K562 (cell line): Measurements from ENCODE around the gene KCNQ4. TPM values are rescaled to one million over a fixed set of nuclear protein-coding genes. Genes with fewer than 3 reads are reported as not detected.

ENCODE experiments used
- ATAC-seq: fragments of 200-7000 bp; cut with Tn5 transposase; 3 replicates; pipeline ENCODE4 v1.9.1; 2020; ENCODE audit warnings: moderate library complexity
- BruUV-seq: library from RNA; stranded (reverse); fragments of 400-500 nt; replicated peaks from 2 replicates; lab custom pipeline; 2021; lab: Mats Ljungman, UMichigan
- CTCF ChIA-PET: fragments of 300-600 bp; formaldehyde crosslinking; extraction: SDS; loops from one replicate; lab custom pipeline; 2021; ENCODE audit warnings: low intra/inter-chr PET ratio; lab: Yijun Ruan, JAX
- POLR2A ChIA-PET: fragments of 300-600, 350-650 bp; sonication (Branson Sonifier 250); formaldehyde crosslinking; extraction: SDS; loops from one replicate; lab custom pipeline; 2021; ENCODE audit warnings: antibody characterized with exemption, inconsistent platforms; lab: Yijun Ruan, JAX
- DNase-seq, 4 experiments: peaks; one replicate each; pipeline versions ENCODE4 v3.0.0 to v3.0.0-alpha.2; 2011 to 2018; ENCODE audit warnings: low spot score in 3 of 4, mixed read lengths in 3 of 4; ENCODE audit errors: extremely low read depth in 1 of 4
- FAIRE-seq: peaks from 2 replicates; lab custom pipeline; 2011; peaks lifted over from hg19 to GRCh38; lab: Jason Lieb, UNC
- H2AFZ ChIP-seq: 2 replicates; pipeline ENCODE4 v1.6.0; 2011; ENCODE audit warnings: low read depth, low read length, control low read depth, inconsistent platforms
- H3K27ac ChIP-seq: fragments of 200-600 bp; 3 replicates; pipeline ENCODE4 v1.8.0; 2011; ENCODE audit warnings: low read depth, mild to moderate bottlenecking, control low read depth, inconsistent platforms, low read length, moderate library complexity, mixed read lengths; ENCODE audit errors: extremely low read depth
- H3K27me3 ChIP-seq, 2 experiments: fragments of 300-600 bp in 1 of 2; 2 replicates in 1 of 2; 3 replicates in 1 of 2; pipeline versions ENCODE4 v1.6.0 to v1.8.0; 2011; ENCODE audit warnings: inconsistent platforms in 2 of 2, low read length in 2 of 2, mild to moderate bottlenecking in 1 of 2, mixed read lengths in 1 of 2, moderate library complexity in 1 of 2; ENCODE audit not compliant: control insufficient read depth in 2 of 2, insufficient read depth in 2 of 2
- H3K36me3 ChIP-seq: fragments of 300-600 bp; 3 replicates; pipeline ENCODE4 v1.8.0; 2011; ENCODE audit warnings: mild to moderate bottlenecking, low read length, inconsistent platforms; ENCODE audit not compliant: control insufficient read depth, insufficient read depth
- H3K4me1 ChIP-seq, 2 experiments: fragments of 200-600 bp in 1 of 2; replicated peaks in 1 of 2; 2 replicates in 1 of 2; 3 replicates in 1 of 2; pipeline versions ENCODE4 v1.5.1 to v1.8.0; 2011; ENCODE audit warnings: inconsistent platforms in 2 of 2, low read length in 2 of 2, mild to moderate bottlenecking in 1 of 2, mixed read lengths in 1 of 2, moderate library complexity in 1 of 2; ENCODE audit not compliant: control insufficient read depth in 2 of 2, insufficient read depth in 2 of 2
- H3K4me2 ChIP-seq: 2 replicates; pipeline ENCODE4 v1.6.1; 2011; ENCODE audit warnings: low read length, control low read depth, inconsistent platforms, mixed read lengths; ENCODE audit not compliant: insufficient read depth
- H3K4me3 ChIP-seq: fragments of 200-600 bp; sonication (generic), shearing (Covaris generic); 2 replicates; pipeline ENCODE4 v1.5.1; 2016; ENCODE audit warnings: control low read depth, inconsistent platforms
- H3K79me2 ChIP-seq: fragments of 200-600 bp; 3 replicates; pipeline ENCODE4 v1.8.0; 2011; ENCODE audit warnings: low read length, inconsistent platforms; ENCODE audit not compliant: control insufficient read depth, insufficient read depth
- H3K9ac ChIP-seq, 2 experiments: 2 replicates each; pipeline versions ENCODE4 v1.6.0 to v1.6.1; 2011; ENCODE audit warnings: low read depth in 2 of 2, low read length in 2 of 2, control low read depth in 1 of 2, inconsistent platforms in 1 of 2, mild to moderate bottlenecking in 1 of 2, mixed read lengths in 1 of 2; ENCODE audit not compliant: insufficient read depth in 1 of 2
- H3K9me1 ChIP-seq: one replicate; pipeline ENCODE4 v1.6.0; 2011; ENCODE audit warnings: inconsistent platforms, mild to moderate bottlenecking, low read length, moderate library complexity; ENCODE audit not compliant: control insufficient read depth, insufficient read depth
- H3K9me3 ChIP-seq: replicated peaks from 2 replicates; pipeline ENCODE4 v1.5.1; 2011; ENCODE audit warnings: low read depth, low read length, inconsistent platforms; ENCODE audit not compliant: control insufficient read depth, insufficient read depth
- H4K20me1 ChIP-seq: replicated peaks from 2 replicates; pipeline ENCODE4 v1.6.1; 2011; ENCODE audit warnings: low read length, inconsistent platforms, mixed read lengths; ENCODE audit not compliant: control insufficient read depth, insufficient read depth
- BDP1 ChIP-seq: IDR thresholded peaks from 3 replicates; pipeline ENCODE4 v1.6.1; 2011; ENCODE audit not compliant: insufficient read length, insufficient read depth
- EGR1 ChIP-seq: fragments of 450-650 bp; conservative IDR thresholded peaks from 2 replicates; pipeline ENCODE4 v1.6.1; 2017; ENCODE audit warnings: mild to moderate bottlenecking
- NR2C1 ChIP-seq, 2 experiments: fragments of 450-650 bp; IDR thresholded peaks; 2 replicates each; pipeline ENCODE4 v1.6.1; 2017; ENCODE audit warnings: mild to moderate bottlenecking in 2 of 2, antibody characterized with exemption in 1 of 2, inconsistent platforms in 1 of 2, missing compliant biosample characterization in 1 of 2, missing genetic modification characterization in 1 of 2
- NRF1 ChIP-seq, 2 experiments: fragments of 450-650 bp; IDR thresholded peaks in 1 of 2; conservative IDR thresholded peaks in 1 of 2; 2 replicates each; pipeline ENCODE4 v1.6.1; 2014; ENCODE audit warnings: mild to moderate bottlenecking in 2 of 2
- THAP12 ChIP-seq: fragments of 250-450 bp; sonication (Bioruptor Pico); IDR thresholded peaks from 2 replicates; pipeline ENCODE4 v1.9.0; 2021; ENCODE audit warnings: mild to moderate bottlenecking, inconsistent platforms
- TRIM24 ChIP-seq, 2 experiments: fragments of 450-650 bp; IDR thresholded peaks; 2 replicates each; pipeline ENCODE4 v1.6.1; 2016
- ZNF184 ChIP-seq: sonication (generic); formaldehyde crosslinking; IDR thresholded peaks from 2 replicates; pipeline ENCODE4 v1.5.0; 2020; ENCODE audit warnings: missing genetic modification reagents
- ZNF24 ChIP-seq: fragments of 450-650 bp; IDR thresholded peaks from 2 replicates; pipeline ENCODE4 v1.6.1; 2016
- ZNF324 ChIP-seq: fragments of 250-450 bp; sonication (Bioruptor Pico); IDR thresholded peaks from 2 replicates; pipeline ENCODE4 v1.4.0; 2020; ENCODE audit warnings: mild to moderate bottlenecking
- ZNF436 ChIP-seq: fragments of 250-450, 450-650 bp; sonication (Bioruptor Pico); formaldehyde crosslinking; IDR thresholded peaks from 2 replicates; pipeline ENCODE4 v1.7.0; 2020; ENCODE audit warnings: mild to moderate bottlenecking
- ZNF778 ChIP-seq: fragments of 450-650 bp; formaldehyde crosslinking; IDR thresholded peaks from 2 replicates; pipeline ENCODE4 v1.4.0; 2020; ENCODE audit warnings: mild to moderate bottlenecking, moderate library complexity
- ZNF785 ChIP-seq: fragments of 250-450 bp; sonication (Bioruptor Pico); IDR thresholded peaks from 2 replicates; pipeline ENCODE4 v1.4.0; 2020; ENCODE audit warnings: mild to moderate bottlenecking
- WGBS: fragments of 100-300 bp; shearing (Covaris generic); methylation state at CpG from one replicate; pipeline ENCODE4 v1.1.6; 2016; ENCODE audit warnings: low coverage, mixed read lengths; ENCODE audit not compliant: insufficient coverage; ENCODE audit errors: missing lambda C conversion rate; 5-methylcytosine and 5-hydroxymethylcytosine counted together
- in situ Hi-C: fragments of 300-500 bp; cut with MboI; formaldehyde crosslinking; loops from 4 replicates; pipeline ENCODE4 v1.15.0; 2018; ENCODE audit warnings: inconsistent platforms, mixed read lengths
- intact Hi-C: fragments of 100-400 bp; cut with micrococcal nuclease; formaldehyde crosslinking; loops from 2 replicates; pipeline ENCODE4 v1.14.2; 2022
- polyA plus RNA-seq, 8 experiments: library from polyadenylated mRNA; depleted of rRNA in 4 of 8; stranded (reverse) in 5 of 8; unstranded in 3 of 8; fragments of >200 nt; fragmentation: Nextera tagmentation in 2 of 8; fragmentation: Illumina TruSeq in 1 of 8; extraction: Ambion mirVana in 2 of 8; extraction: Trizol in 1 of 8; gene quantifications; 2 replicates each; pipeline versions ENCODE4 v1.2.1 to v1.2.3, GENCODE V29; 2011 to 2014; ENCODE audit warnings: inconsistent platforms in 1 of 8, missing spikeins in 1 of 8
- total RNA-seq, 7 experiments: library from RNA; depleted of rRNA in 6 of 7; stranded (reverse); fragments of >200 nt in 6 of 7; fragmentation: Illumina TruSeq in 2 of 7; extraction: Trizol in 2 of 7; gene quantifications; 2 replicates each; pipeline versions ENCODE4 v1.2.1 to v1.2.3, GENCODE V29; 2011 to 2021; ENCODE audit warnings: low replicate concordance in 1 of 7
- TF ChIP-seq, protein P1 (sequence below): fragments of 250-450 bp; sonication (Bioruptor Pico); IDR thresholded peaks from 2 replicates; pipeline ENCODE4 v1.4.0; 2020; ENCODE audit warnings: borderline replicate concordance

KCNQ4 gene
- total and polyA plus RNA-seq, 9 of the 15 experiments (the other 6 are each of a cell fraction or from before 2014, with no cell fraction given), result 0.07 to 4.1 (median 0.79) TPM

DNA sequence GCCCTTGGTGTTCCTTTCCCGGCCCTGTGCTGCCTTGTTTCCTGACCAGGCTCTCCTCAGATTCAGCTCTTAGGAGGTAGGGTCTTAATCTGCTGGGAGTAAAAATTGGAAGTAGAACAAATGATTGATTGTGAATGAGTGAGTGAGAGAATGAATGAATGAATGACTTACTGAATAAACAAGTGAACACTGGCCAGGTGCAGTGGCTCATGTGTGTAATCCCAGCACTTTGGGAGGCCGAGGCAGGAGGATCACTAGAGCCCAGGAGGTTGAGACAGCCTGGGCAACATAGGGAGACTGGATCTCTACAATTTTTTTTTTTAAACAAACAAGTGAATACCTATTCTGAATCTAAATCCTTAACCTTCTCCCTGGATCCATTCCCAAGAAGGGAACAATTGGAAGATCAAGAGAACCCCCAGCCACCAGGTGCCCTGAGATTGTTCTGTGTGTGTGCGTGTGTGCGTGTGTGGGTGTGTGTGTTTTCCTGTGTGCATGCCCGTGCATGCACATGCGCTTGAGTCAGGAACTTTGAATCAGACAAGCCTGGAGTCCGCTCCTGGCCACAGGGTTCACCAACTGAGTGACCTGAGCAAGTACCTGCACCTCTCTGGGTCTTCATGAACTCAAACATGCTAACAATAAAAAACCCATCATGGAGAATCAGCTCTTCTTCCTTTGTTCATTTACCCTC, 102.9 kb downstream of the KCNQ4 start:
- POLR2A ChIA-PET, result interaction anchor here (1.4 to 2.0 kb wide), 3 partner anchors 8 to 12 kb away, joined by 5 to 10 read pairs (median 7); no protein-coding TSS in a partner anchor
- in situ Hi-C loops, result no loop called here

More for the DNA sequence above, 102.9 kb downstream of the KCNQ4 start:
- peak; percentile 43 for TF ChIP-seq EGR1
- no peak for TF ChIP-seq THAP12 (CRISPR knock-in tag)
- no peak for TF ChIP-seq ZNF778 (CRISPR knock-in tag)
- no peak for TF ChIP-seq BDP1
- no peak for TF ChIP-seq ZNF324
- peak; percentile 90 for TF ChIP-seq ZNF24
- TF ChIP-seq NR2C1 (IDR thresholded peaks at IDR 0.05), result no peak
- TF ChIP-seq NR2C1 (tag; IDR thresholded peaks at IDR 0.05), result no peak
- TF ChIP-seq ZNF184, result no peak
- TF ChIP-seq, protein P1, sequence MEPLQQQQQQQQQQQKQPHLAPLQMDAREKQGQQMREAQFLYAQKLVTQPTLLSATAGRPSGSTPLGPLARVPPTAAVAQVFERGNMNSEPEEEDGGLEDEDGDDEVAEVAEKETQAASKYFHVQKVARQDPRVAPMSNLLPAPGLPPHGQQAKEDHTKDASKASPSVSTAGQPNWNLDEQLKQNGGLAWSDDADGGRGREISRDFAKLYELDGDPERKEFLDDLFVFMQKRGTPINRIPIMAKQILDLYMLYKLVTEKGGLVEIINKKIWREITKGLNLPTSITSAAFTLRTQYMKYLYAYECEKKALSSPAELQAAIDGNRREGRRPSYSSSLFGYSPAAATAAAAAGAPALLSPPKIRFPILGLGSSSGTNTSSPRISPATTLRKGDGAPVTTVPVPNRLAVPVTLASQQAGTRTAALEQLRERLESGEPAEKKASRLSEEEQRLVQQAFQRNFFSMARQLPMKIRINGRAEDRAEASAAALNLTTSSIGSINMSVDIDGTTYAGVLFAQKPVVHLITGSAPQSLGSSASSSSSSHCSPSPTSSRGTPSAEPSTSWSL, result no peak
- no peak for TF ChIP-seq TRIM24 (IDR thresholded peaks at IDR 0.05)
- peak; percentile 55 to 63; a peak in 3 of 4 replicates for TF ChIP-seq NRF1 (conservative IDR thresholded peaks at IDR 0.05 in 1 of 2, IDR thresholded peaks at IDR 0.05 in 1 of 2)
- TF ChIP-seq ZNF436 (CRISPR knock-in tag), result no peak
- TF ChIP-seq ZNF785 (CRISPR knock-in tag), result no peak
- TF ChIP-seq, all 486 proteins: peak for 3
- Histone ChIP-seq H3K9me1 (no peaks in the 10 kb centered on the region), H3K4me3 (no peak overlapping the region), H3K4me2 (no peak overlapping the region), H3K9me3 (no peaks in the 10 kb centered on the region), H3K4me1 (peaks cover 0 to 6% of the 10 kb centered on the region in 2 experiments; a peak in 2 of 5 replicates), H3K9ac (no peak overlapping the region), H4K20me1 (no peaks in the 10 kb centered on the region), H3K27me3 (peaks cover 0 to 10% of the 10 kb centered on the region in 2 experiments; a peak in 3 of 5 replicates), H3K27ac (no peak overlapping the region), H3K36me3 (no peaks in the 10 kb centered on the region), H2AFZ (peak overlapping the region; percentile 24; the same call in 1 of the 2 replicates), H3K79me2 (no peaks in the 10 kb centered on the region)
- 29% methylated on average over 7 of the region's 7 CpGs for WGBS
- no TSS peak for BruUV-seq
- DNase-seq, result no peak
- FAIRE-seq, result peak; percentile 35
- ATAC-seq, result peak; percentile 29; the same call in 2 of the 3 replicates
- CTCF ChIA-PET, result interaction anchor here (0.6 kb wide), 1 partner anchor 160 kb away, joined by 3 read pairs; no protein-coding TSS in a partner anchor
- intact Hi-C loops, result no loop called here
